Measurements from ENCODE around the gene GDI1. TPM values are rescaled to one million over a fixed set of nuclear protein-coding genes. Genes with fewer than 3 reads are reported as not detected.

The GDI1 gene
- total and polyA plus RNA-seq, 2 of the 4 experiments (the other 2 are of a cell fraction): 113 to 291 TPM

DNA sequence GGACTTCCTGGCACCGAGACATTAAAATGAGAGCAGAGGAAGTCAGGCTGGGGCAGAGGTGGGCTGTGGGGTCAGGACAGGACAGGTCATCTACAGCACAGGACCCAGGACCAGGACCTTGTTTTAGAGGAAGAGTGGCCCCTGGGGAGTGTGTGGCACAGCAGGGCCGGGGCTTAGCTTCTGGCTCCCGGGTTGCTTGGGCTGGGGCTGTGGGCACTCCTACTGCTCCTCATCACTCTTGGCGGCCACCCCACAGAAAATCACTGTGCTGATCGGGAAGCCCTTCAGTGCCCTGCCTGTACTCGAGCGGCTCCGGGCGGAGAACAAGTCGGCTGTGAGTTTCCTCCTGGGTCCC, 16.6 kb upstream of the GDI1 start:
- Histone ChIP-seq H3K18ac (ENCODE audit: low read depth, low read length) (no peak overlapping the region), H3K27me3 (ENCODE audit: control insufficient read depth, insufficient read depth, low read length) (no peaks in the 10 kb centered on the region), H3K27ac (ENCODE audit: insufficient read depth, low read length) (no peak overlapping the region), H4K8ac (ENCODE audit: low read depth in 2 of 2, low read length in 2 of 2) (no peak overlapping the region), H3K9me3 (ENCODE audit: control insufficient read depth, insufficient read depth, low read length) (no peaks in the 10 kb centered on the region), H3K9ac (ENCODE audit: low read depth, low read length) (no peak overlapping the region), H3K79me1 (ENCODE audit: low read depth in 1 of 2, low read length in 2 of 2) (no peaks in the 10 kb centered on the region), H3K4me3 (ENCODE audit: insufficient read depth, low read depth, low read length) (no peak overlapping the region), H2BK20ac (ENCODE audit: low read depth, low read length) (no peak overlapping the region), H3K4me2 (ENCODE audit: low read depth, low read length) (no peak overlapping the region), H4K5ac (ENCODE audit: low read depth, low read length) (no peak overlapping the region), H3K36me3 (ENCODE audit: control insufficient read depth, insufficient read depth, low read length) (peaks cover 8% of the 10 kb centered on the region), H2AK9ac (replicated peaks; ENCODE audit: low read depth, low read length, poor library complexity) (no peak overlapping the region), H3K4me1 (ENCODE audit: control insufficient read depth, insufficient read depth, low read length) (no peaks in the 10 kb centered on the region), H2AFZ (replicated peaks; ENCODE audit: low read length, poor library complexity) (no peak overlapping the region), H3K56ac (ENCODE audit: extremely low read depth, insufficient read depth, low read length) (no peak overlapping the region), H3K4ac (ENCODE audit: low read depth, low read length) (no peak overlapping the region), H3K23ac (ENCODE audit: low read depth, low read length) (no peak overlapping the region), H2AK5ac (ENCODE audit: low read depth, low read length) (no peak overlapping the region), H2BK120ac (ENCODE audit: low read depth, low read length) (no peak overlapping the region), H2BK15ac (ENCODE audit: low read depth, low read length) (no peak overlapping the region), H3K9me1 (ENCODE audit: insufficient read depth, low read length) (no peaks in the 10 kb centered on the region), H3K14ac (replicated peaks; ENCODE audit: low read depth, low read length) (no peak overlapping the region), H4K91ac (ENCODE audit: insufficient read depth, low read depth, low read length) (no peak overlapping the region), H2BK5ac (ENCODE audit: low read depth, low read length, poor library complexity, severe bottlenecking) (no peak overlapping the region), H4K20me1 (ENCODE audit: insufficient read depth, low read length) (no peaks in the 10 kb centered on the region)
- TF ChIP-seq CHD1 (IDR thresholded peaks at IDR 0.05; ENCODE audit: low read depth, low read length) (no peak), MAFK (IDR thresholded peaks at IDR 0.05; ENCODE audit: low read depth, low read length) (no peak), NFE2L2 (IDR thresholded peaks at IDR 0.05; ENCODE audit: low read depth, low read length) (no peak), CEBPB (IDR thresholded peaks at IDR 0.05; ENCODE audit: low read depth, low read length) (no peak), FOS (IDR thresholded peaks at IDR 0.05; ENCODE audit: low read depth, low read length) (no peak), MAZ (IDR thresholded peaks at IDR 0.05; ENCODE audit: borderline replicate concordance, low read depth, low read length) (no peak), MXI1 (IDR thresholded peaks at IDR 0.05; ENCODE audit: borderline replicate concordance, low read depth, low read length) (no peak), SMC3 (IDR thresholded peaks at IDR 0.05; ENCODE audit: low read depth, low read length) (no peak), BHLHE40 (IDR thresholded peaks at IDR 0.05; ENCODE audit: low read depth, low read length) (no peak), POLR2A (IDR thresholded peaks at IDR 0.05; ENCODE audit: low read depth, low read length) (no peak), RCOR1 (IDR thresholded peaks at IDR 0.05; ENCODE audit: insufficient replicate concordance, low read length) (no peak), RFX5 (IDR thresholded peaks at IDR 0.05; ENCODE audit: low read depth, low read length) (no peak), RAD21 (IDR thresholded peaks at IDR 0.05; ENCODE audit: low read length) (no peak)
- TF ChIP-seq, protein P1, sequence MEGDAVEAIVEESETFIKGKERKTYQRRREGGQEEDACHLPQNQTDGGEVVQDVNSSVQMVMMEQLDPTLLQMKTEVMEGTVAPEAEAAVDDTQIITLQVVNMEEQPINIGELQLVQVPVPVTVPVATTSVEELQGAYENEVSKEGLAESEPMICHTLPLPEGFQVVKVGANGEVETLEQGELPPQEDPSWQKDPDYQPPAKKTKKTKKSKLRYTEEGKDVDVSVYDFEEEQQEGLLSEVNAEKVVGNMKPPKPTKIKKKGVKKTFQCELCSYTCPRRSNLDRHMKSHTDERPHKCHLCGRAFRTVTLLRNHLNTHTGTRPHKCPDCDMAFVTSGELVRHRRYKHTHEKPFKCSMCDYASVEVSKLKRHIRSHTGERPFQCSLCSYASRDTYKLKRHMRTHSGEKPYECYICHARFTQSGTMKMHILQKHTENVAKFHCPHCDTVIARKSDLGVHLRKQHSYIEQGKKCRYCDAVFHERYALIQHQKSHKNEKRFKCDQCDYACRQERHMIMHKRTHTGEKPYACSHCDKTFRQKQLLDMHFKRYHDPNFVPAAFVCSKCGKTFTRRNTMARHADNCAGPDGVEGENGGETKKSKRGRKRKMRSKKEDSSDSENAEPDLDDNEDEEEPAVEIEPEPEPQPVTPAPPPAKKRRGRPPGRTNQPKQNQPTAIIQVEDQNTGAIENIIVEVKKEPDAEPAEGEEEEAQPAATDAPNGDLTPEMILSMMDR (conservative IDR thresholded peaks at IDR 0.05; ENCODE audit: low read depth, low read length): no peak
- TF ChIP-seq, protein P2, sequence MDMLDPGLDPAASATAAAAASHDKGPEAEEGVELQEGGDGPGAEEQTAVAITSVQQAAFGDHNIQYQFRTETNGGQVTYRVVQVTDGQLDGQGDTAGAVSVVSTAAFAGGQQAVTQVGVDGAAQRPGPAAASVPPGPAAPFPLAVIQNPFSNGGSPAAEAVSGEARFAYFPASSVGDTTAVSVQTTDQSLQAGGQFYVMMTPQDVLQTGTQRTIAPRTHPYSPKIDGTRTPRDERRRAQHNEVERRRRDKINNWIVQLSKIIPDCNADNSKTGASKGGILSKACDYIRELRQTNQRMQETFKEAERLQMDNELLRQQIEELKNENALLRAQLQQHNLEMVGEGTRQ (IDR thresholded peaks at IDR 0.05; ENCODE audit: low read depth, low read length): no peak
- TF ChIP-seq, protein P3, sequence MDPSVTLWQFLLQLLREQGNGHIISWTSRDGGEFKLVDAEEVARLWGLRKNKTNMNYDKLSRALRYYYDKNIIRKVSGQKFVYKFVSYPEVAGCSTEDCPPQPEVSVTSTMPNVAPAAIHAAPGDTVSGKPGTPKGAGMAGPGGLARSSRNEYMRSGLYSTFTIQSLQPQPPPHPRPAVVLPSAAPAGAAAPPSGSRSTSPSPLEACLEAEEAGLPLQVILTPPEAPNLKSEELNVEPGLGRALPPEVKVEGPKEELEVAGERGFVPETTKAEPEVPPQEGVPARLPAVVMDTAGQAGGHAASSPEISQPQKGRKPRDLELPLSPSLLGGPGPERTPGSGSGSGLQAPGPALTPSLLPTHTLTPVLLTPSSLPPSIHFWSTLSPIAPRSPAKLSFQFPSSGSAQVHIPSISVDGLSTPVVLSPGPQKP (IDR thresholded peaks at IDR 0.05; ENCODE audit: borderline replicate concordance, low read depth, low read length): no peak
- 75% methylated on average over 1 of the region's 10 CpGs; no CpG with 5 or more reads in 1 of the 2 experiments for WGBS, 2 experiments (ENCODE audit: extremely low coverage in 2 of 2, insufficient read length in 1 of 2)
- no peak for DNase-seq
- dilution Hi-C loops (cut with HindIII; ENCODE audit: low sequenced_read_pairs, unreplicated experiment) (no loop called here), in situ Hi-C loops (cut with MboI; ENCODE audit: low sequenced_read_pairs) (no loop called here), intact Hi-C loops (cut with micrococcal nuclease) (no loop called here)
- ChIA-PET CTCF (no interaction called here), POLR2A (ENCODE audit: unreplicated experiment) (no interaction called here)
- BruUV-seq (replicated peaks): no TSS peak
- ATAC-seq (ENCODE audit: low read depth): no peak
